Thoracic aorta (tissue), 2 donors: ENCODE results near the gene RNF144A. TPM values are rescaled to one million over a fixed set of nuclear protein-coding genes. Genes with fewer than 3 reads are reported as not detected.

Experiments used
- ATAC-seq: fragments of 150-250 bp; one replicate; pipeline ENCODE4 v1.8.0; 2017; ENCODE audit warnings: low read depth; ENCODE audit not compliant: insufficient number of reproducible peaks, low FRiP score
- DNase-seq: peaks from one replicate; pipeline ENCODE4 v3.0.0-alpha.2; 2020; ENCODE audit warnings: low spot score
- H3K27ac ChIP-seq, 2 donors: fragments of 200-600 bp; sonication (generic); 1 replicate in 1 of 2; 2 replicates in 1 of 2; pipeline ENCODE4 v1.5.1; 2016; ENCODE audit warnings: mild to moderate bottlenecking in 2 of 2, moderate library complexity in 2 of 2
- H3K27me3 ChIP-seq: fragments of 200-600 bp; sonication (generic); replicated peaks from 2 replicates; pipeline ENCODE4 v1.6.0; 2016; ENCODE audit warnings: mild to moderate bottlenecking; ENCODE audit not compliant: insufficient read depth
- H3K36me3 ChIP-seq: fragments of 200-600 bp; sonication (generic); one replicate; pipeline ENCODE4 v1.5.1; 2016
- H3K4me1 ChIP-seq, 2 donors: fragments of 200-600 bp; sonication (generic); 1 replicate in 1 of 2; 2 replicates in 1 of 2; pipeline versions ENCODE4 v1.5.1 to v1.6.0; 2016; ENCODE audit warnings: low read depth in 2 of 2, mild to moderate bottlenecking in 1 of 2; ENCODE audit not compliant: control insufficient read depth in 1 of 2
- H3K4me3 ChIP-seq: fragments of 200-600 bp; sonication (generic); 2 replicates; pipeline ENCODE4 v1.5.1; 2016; ENCODE audit warnings: mild to moderate bottlenecking
- H3K9me3 ChIP-seq: fragments of 200-600 bp; sonication (generic); 2 replicates; pipeline ENCODE4 v1.5.1; 2016
- total RNA-seq, 2 donors: library from RNA; depleted of rRNA; stranded (reverse); fragments of >200 nt; gene quantifications; one replicate each; pipeline versions ENCODE4 v1.1.0 to v1.2.3, GENCODE V29; 2016
- TF ChIP-seq, protein P1 (sequence below): fragments of 200-600 bp; sonication (generic); IDR thresholded peaks from one replicate; pipeline ENCODE4 v1.5.1; 2019; ENCODE audit warnings: antibody characterized with exemption

The RNF144A gene
- total RNA-seq, 2 donors from 2014 or later = 3.4 to 6.2 TPM

DNA sequence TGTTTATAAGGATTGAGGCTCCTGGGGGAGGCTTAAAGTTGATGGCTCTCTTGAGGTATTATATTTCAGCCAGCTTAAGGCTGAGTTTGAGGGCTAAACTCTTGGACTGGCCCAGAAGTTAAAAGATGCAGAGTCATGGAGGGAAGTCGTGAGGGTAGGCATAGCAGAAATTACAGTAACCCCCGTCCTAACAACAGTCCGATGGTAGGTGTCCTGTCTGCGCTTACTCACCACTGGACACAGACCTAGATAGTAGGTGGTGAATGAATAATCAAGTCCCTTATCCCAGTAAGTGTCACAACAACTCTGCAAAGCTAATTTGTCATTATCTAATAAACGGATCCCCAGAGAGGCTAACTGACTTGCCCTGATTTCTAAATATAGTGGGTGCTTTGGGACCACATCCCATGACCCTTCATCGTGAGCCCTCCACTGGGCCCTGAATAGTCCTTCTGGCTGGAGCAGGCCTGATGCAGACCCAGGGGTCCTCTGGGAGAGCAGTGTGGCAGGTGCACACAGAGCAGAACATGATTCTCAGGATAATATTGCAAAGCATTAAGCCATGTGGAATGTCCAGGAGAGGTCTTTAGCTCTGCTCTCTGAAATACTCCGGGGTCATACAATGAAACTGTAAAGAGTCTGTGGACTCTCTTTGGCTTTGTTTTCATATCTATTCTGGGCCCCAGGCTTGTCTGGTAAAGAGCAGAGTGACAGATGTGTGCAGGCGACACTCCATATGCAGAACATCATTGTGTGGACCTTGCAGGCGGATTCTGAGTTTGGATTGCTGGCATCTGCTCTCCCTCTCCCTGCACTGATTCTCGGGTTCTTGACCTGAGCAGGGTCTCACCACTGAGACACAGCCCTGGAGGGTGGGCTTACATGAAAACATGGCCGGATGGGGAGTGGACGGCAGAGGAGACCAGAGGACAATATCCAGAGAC lies 98.1 kb downstream of the RNF144A start:
- H3K27me3 ChIP-seq = no peaks in the 10 kb centered on the region
- DNase-seq (no peak), ATAC-seq (no peak)
- H3K36me3 ChIP-seq = no peaks in the 10 kb centered on the region
- TF ChIP-seq, protein P1, sequence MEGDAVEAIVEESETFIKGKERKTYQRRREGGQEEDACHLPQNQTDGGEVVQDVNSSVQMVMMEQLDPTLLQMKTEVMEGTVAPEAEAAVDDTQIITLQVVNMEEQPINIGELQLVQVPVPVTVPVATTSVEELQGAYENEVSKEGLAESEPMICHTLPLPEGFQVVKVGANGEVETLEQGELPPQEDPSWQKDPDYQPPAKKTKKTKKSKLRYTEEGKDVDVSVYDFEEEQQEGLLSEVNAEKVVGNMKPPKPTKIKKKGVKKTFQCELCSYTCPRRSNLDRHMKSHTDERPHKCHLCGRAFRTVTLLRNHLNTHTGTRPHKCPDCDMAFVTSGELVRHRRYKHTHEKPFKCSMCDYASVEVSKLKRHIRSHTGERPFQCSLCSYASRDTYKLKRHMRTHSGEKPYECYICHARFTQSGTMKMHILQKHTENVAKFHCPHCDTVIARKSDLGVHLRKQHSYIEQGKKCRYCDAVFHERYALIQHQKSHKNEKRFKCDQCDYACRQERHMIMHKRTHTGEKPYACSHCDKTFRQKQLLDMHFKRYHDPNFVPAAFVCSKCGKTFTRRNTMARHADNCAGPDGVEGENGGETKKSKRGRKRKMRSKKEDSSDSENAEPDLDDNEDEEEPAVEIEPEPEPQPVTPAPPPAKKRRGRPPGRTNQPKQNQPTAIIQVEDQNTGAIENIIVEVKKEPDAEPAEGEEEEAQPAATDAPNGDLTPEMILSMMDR = no peak
- H3K27ac ChIP-seq = no peak overlapping the region
- no peak overlapping the region for H3K4me3 ChIP-seq
- peaks cover 0 to 39% of the 10 kb centered on the region in 2 donors for H3K4me1 ChIP-seq
- no peaks in the 10 kb centered on the region for H3K9me3 ChIP-seq

DNA sequence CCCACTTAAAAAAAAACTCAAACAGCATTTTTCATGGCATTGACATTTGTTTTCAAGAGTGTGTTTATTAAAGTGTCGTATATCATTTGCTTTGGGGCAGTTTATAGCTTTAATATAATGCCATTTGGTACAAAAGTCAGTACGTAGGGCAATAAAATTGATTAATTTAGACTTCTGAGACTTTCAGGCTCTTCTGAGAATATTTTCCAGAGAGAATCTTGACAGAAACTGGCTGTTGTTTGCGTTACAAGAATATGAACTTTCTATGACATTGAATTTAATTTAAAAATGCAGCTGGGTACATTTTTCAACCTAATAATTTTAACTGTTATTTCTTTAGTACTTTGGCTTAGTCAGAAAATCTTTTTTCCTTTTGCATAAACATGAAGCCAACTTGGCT lies 98.9 kb downstream of the RNF144A start:
- TF ChIP-seq, protein P1 = no peak
- no peaks in the 10 kb centered on the region for H3K9me3 ChIP-seq
- H3K27ac ChIP-seq = no peak overlapping the region
- no peak for DNase-seq
- H3K36me3 ChIP-seq = no peaks in the 10 kb centered on the region
- ATAC-seq = no peak
- no peaks in the 10 kb centered on the region for H3K27me3 ChIP-seq
- no peak overlapping the region for H3K4me3 ChIP-seq
- H3K4me1 ChIP-seq = peaks cover 0 to 35% of the 10 kb centered on the region in 2 donors

DNA sequence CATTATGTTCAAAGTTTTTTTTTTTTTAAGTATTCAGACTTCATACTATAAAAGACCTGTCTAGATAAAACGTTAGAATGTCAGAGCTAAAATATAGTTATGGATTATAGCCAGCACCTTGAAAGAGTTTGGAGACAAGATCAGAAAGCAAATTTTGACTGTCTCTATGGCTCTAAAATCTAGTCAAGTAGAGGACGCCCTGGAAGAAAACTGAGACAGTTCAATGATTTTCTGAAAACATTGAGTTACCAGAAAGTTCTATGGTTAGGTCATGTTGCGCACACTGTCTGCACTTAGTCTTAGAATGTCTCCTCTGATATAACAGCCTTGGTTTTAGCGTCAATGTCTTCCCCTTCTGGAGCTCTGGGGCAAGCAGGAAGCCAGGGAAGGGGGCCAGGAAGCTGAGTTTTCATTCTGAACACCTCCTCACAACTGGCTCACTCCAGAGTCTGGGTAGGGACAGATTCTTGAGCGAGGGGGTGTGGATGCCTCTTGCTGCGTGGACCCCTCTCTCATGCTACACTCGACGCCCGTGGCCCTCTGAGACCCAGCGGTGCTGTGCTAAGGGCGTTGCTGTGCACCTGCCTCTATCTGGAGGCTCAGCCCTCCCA lies 99.5 kb downstream of the RNF144A start:
- Histone ChIP-seq H3K4me3 (no peak overlapping the region), H3K27me3 (no peaks in the 10 kb centered on the region), H3K36me3 (no peaks in the 10 kb centered on the region), H3K4me1 (peaks cover 0 to 37% of the 10 kb centered on the region in 2 donors), H3K27ac (no peak overlapping the region), H3K9me3 (no peaks in the 10 kb centered on the region)
- ATAC-seq = no peak
- DNase-seq = no peak
- TF ChIP-seq, protein P1 = no peak

DNA sequence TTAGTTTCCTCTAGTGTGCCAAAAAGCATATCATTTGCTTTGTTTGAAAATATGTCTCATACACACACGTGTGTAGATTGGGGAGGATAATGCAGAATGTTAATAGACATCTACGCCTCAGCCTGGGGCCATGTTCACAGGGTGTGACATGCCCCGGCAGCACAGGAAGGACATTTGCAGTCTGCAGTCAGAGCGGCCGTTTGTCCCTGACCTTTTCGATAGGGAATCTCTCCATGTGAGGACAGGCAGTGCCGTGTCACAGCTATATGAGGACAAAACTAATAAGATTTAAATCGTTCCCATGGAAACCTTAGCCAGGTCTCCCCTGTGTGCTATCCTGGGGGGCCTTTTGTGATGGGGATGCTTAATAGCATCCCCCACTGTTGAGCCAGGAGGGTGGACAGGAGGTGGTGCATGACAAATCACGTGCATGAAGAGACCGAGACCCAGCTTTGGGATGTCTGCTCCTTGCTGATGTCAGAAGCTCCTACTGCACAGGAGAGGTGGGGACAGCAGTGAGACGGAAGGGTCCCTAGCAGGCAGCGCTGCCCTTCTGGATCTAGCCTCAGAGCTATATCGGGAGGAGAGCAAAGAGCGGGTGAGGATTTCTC lies 100.6 kb downstream of the RNF144A start:
- no peaks in the 10 kb centered on the region for H3K27me3 ChIP-seq
- no peaks in the 10 kb centered on the region for H3K36me3 ChIP-seq
- no peak overlapping the region for H3K4me3 ChIP-seq
- H3K4me1 ChIP-seq = peaks cover 0 to 48% of the 10 kb centered on the region in 2 donors
- TF ChIP-seq, protein P1 = no peak
- DNase-seq = no peak
- H3K27ac ChIP-seq = no peak overlapping the region
- H3K9me3 ChIP-seq = no peaks in the 10 kb centered on the region
- no peak for ATAC-seq

DNA sequence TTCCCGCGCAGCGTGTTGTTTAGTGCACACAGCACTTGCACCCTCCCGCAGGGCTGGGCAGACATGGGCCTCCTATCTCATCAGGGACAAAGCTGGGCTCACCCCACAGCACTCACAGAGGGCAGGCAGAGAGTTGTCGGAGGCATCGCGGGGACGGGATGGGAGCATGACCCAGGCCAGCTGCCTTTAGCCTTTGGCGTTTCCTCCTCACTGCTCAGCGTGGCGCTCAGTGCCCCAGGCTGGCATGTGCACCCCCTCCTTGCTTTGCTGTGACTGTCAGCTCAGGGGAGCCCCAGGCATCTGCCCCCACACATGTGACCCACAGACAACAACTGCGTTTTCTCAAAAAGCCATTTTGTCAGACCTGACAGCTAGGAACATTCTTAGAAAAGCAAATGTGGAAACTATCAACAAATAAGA lies 101.1 kb downstream of the RNF144A start:
- H3K27ac ChIP-seq = no peak overlapping the region
- H3K4me1 ChIP-seq = peaks cover 0 to 53% of the 10 kb centered on the region in 2 donors
- ATAC-seq = no peak

More for the DNA sequence above, 101.1 kb downstream of the RNF144A start:
- no peak for DNase-seq
- TF ChIP-seq, protein P1 = no peak
- Histone ChIP-seq H3K4me3 (no peak overlapping the region), H3K36me3 (no peaks in the 10 kb centered on the region), H3K27me3 (no peaks in the 10 kb centered on the region), H3K9me3 (no peaks in the 10 kb centered on the region)
